ENCODE measurements around the gene UTP18.

UTP18 gene

GRCh38 chr17:51256101-51256500 lies 4.2 kb upstream of the UTP18 start:
- TF ChIP-seq, protein P1, sequence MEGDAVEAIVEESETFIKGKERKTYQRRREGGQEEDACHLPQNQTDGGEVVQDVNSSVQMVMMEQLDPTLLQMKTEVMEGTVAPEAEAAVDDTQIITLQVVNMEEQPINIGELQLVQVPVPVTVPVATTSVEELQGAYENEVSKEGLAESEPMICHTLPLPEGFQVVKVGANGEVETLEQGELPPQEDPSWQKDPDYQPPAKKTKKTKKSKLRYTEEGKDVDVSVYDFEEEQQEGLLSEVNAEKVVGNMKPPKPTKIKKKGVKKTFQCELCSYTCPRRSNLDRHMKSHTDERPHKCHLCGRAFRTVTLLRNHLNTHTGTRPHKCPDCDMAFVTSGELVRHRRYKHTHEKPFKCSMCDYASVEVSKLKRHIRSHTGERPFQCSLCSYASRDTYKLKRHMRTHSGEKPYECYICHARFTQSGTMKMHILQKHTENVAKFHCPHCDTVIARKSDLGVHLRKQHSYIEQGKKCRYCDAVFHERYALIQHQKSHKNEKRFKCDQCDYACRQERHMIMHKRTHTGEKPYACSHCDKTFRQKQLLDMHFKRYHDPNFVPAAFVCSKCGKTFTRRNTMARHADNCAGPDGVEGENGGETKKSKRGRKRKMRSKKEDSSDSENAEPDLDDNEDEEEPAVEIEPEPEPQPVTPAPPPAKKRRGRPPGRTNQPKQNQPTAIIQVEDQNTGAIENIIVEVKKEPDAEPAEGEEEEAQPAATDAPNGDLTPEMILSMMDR (IDR thresholded peaks at IDR 0.05; ENCODE audit: low read depth, low read length), result no peak
- Histone ChIP-seq H3K27ac (no peak overlapping the region), H3K36me3 (peaks cover 69% of the 10 kb centered on the region), H3K27me3 (ENCODE audit: insufficient read depth, low read depth, severe bottlenecking) (no peaks in the 10 kb centered on the region), H3K9me3 (ENCODE audit: severe bottlenecking) (no peaks in the 10 kb centered on the region), H3K4me3 (ENCODE audit: low read depth, low read length) (no peak overlapping the region)
- no peak for DNase-seq

DNA sequence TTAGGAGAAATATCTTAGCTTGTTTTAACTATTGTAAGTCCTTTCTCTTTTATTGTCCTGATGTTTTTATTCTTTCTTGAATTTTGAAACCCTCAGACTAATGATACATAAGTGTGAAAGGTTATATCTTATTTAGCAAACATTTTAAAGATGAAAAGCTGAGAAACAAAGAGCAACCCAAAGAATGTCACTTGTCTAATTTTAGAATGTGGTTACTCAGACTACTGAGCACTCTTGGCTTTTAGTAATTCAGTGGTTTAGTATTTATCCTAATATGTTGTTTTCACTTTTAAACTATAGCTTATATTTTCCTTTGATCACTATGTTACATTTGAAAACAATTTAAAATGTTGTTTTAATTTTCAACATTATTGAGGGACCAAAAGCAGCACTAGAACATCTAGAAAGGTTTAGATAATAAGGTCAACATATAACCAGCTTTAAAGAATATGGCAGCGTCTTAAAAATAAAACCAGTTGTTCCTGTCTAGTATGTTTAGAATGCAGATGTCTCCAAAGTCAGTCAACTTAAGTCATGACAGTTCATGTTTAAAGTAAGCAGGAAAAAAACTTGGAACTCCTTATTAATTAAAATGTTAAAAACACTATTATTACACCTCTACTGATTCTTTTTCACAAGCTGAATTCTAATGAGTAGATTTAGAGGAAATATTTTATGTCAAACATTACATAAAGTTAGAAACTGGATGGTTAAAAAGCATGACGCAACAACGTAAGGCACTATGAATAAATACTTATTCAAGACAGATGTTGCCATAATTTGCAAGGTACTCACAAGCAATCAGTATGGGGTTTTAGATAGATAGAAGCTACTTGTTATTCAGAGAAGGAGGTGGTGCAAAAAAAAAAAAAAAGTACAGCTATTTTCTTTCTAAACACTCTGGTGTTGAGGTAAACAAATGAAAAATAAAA lies 2.9 kb upstream of the UTP18 start:
- TF ChIP-seq, protein P1 (IDR thresholded peaks at IDR 0.05; ENCODE audit: low read depth, low read length), result no peak
- Histone ChIP-seq H3K27me3 (ENCODE audit: insufficient read depth, low read depth, severe bottlenecking) (no peaks in the 10 kb centered on the region), H3K9me3 (ENCODE audit: severe bottlenecking) (no peaks in the 10 kb centered on the region), H3K4me3 (ENCODE audit: low read depth, low read length) (no peak overlapping the region), H3K36me3 (peaks cover 69% of the 10 kb centered on the region), H3K27ac (no peak overlapping the region)
- no peak for DNase-seq

- TF ChIP-seq, protein P1 (IDR thresholded peaks at IDR 0.05; ENCODE audit: low read depth, low read length), result no peak
- Histone ChIP-seq H3K27ac (peak overlapping the region; percentile 98), H3K4me3 (ENCODE audit: low read depth, low read length) (peak overlapping the region; percentile 93), H3K27me3 (ENCODE audit: insufficient read depth, low read depth, severe bottlenecking) (no peaks in the 10 kb centered on the region), H3K36me3 (peaks cover 71% of the 10 kb centered on the region), H3K9me3 (ENCODE audit: severe bottlenecking) (no peaks in the 10 kb centered on the region)
- peak; percentile 42 for DNase-seq
Observed at GRCh38 chr17:51258756-51259563, 1.4 kb upstream of the UTP18 start.

- TF ChIP-seq, protein P1 (IDR thresholded peaks at IDR 0.05; ENCODE audit: low read depth, low read length), result no peak
- peaks cover 71% of the 10 kb centered on the region for H3K36me3 ChIP-seq
- no peaks in the 10 kb centered on the region for H3K9me3 ChIP-seq (ENCODE audit: severe bottlenecking)
- H3K4me3 ChIP-seq (ENCODE audit: low read depth, low read length), result peak within 1 kb of the TSS; percentile 93
- peak; percentile 99 for DNase-seq
- peak within 1 kb of the TSS; percentile 98 for H3K27ac ChIP-seq
- no peaks in the 10 kb centered on the region for H3K27me3 ChIP-seq (ENCODE audit: insufficient read depth, low read depth, severe bottlenecking)
Observed at GRCh38 chr17:51259564-51260236, 646 bp upstream of the UTP18 start, which contains the start of gene MBTD1. TSS of gene MBTD1 (minus strand) at chr17:51260049. CDS start at chr17:51225161, 34,888 bp downstream.

- no peak for DNase-seq
- H3K9me3 ChIP-seq (ENCODE audit: severe bottlenecking), result no peaks in the 10 kb centered on the region
- peak overlapping the region; percentile 98 for H3K27ac ChIP-seq
- H3K4me3 ChIP-seq (ENCODE audit: low read depth, low read length), result peak overlapping the region; percentile 93
- peaks cover 68% of the 10 kb centered on the region for H3K36me3 ChIP-seq
- no peaks in the 10 kb centered on the region for H3K27me3 ChIP-seq (ENCODE audit: insufficient read depth, low read depth, severe bottlenecking)
- TF ChIP-seq, protein P1 (IDR thresholded peaks at IDR 0.05; ENCODE audit: low read depth, low read length), result no peak
Observed at GRCh38 chr17:51261024-51261963, 948 bp downstream of the UTP18 start.

All from WERI-Rb-1 (cell line).